GM04504 (cell line): ENCODE data around the gene SEMA4D.

Experiments
- DNase-seq: peaks from one replicate; pipeline ENCODE4 v3.0.0-alpha.2; 2012; ENCODE audit warnings: low read depth

The SEMA4D gene

DNA sequence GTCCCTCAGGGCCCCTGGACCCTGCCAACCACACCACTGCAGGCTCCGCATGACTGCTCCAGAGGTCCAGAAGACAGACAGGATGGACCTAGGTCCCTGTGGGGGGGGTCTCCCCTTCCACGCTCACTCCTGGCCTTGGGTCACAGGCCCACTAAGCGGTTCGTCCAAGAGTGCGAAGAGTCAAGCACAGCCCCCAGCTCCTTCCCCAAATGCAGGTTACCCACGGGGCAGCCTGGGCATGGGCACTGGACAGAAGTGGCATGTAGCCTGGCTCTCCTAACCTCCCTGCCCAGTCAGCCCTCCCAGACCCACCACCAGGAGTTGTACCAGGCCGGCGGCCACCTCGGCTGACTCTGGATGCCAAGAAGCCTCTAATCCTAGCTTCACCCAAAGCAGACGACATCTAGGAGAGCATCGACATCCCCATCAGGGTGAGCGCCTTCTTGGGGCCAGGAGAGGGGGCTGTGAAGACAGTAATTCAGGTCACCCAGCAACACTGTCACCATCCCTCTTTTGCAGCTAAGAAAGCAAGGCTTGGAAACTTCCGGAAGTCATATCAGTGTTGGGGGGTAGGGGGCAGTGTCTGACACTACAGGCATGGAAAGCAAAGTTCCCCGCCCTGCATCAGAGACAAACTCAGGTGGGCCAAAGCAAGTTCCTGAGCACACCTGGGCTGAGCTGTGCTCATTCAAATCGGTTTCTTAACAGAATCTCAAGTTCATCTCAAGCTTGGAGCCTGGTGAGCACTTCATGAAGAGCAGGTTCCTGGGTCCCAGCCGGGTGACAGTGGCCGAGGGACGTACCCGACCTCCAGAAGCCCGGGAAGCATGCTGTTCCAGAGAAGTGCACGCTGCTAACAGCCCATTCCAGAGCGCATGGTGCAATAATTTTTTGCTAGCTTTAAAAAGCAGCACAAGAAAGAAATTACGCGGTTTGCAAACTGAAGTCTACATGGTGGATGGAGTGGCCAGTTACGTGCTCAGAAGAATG lies 68.7 kb downstream of the SEMA4D start:
- DNase-seq: no peak

DNA sequence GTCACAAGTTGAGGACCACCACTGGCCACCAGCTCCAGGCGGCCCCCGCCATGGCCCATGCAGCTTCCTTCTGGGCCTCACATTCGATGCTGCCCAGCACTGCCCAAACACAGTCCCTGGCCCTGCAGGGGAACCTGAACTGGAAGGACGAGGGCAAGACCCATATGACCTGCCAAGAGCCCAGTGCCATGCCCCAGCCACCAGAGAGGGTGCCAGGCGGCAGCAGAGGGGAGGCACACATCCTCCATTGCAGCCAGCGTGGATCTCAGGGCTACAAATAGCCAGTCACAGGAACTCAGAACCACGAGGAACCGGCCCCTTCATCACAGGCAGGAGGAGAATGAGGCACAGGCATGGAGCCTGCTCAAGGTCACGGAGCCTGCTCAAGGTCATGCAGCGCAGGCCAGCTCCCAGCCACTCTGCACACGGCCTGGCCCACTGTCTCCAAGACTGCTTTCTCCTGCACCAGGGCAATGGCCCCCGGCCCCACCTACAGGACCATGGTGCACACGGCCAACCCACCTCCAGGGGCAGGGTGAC lies 69.6 kb downstream of the SEMA4D start:
- no peak for DNase-seq

DNA sequence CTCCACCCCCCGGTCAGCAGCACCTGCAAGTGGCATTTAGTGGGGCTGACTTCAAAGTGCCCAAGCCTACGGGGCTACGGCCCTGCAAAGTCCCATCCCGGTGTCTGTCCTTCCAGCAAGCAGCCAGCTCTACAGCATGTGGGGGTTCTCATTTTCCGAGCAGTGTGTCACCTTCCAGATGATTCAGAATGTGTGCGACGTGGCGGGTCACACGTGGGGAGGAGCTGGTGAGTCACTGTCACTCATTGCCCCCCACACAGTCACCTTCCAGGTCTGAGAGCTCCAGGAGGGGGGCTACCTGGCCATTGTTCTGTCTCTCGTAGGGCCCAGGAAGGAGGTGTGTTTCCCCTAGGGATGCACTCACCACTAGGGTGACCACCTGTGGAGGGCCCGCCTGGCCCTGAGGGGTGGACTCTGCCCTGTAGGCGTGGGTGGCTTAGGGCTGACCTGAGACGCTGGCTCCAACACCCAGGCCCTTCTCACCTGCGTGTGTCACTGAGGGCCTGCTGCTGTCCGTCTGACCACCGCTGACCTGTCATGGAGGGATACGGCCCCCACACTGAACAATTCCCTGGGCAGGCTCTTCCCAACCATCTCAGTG lies 70.2 kb downstream of the SEMA4D start:
- no peak for DNase-seq

- no peak for DNase-seq
Measured at GRCh38 chr9:89426384-89426961, 71.4 kb downstream of the SEMA4D start.

DNA sequence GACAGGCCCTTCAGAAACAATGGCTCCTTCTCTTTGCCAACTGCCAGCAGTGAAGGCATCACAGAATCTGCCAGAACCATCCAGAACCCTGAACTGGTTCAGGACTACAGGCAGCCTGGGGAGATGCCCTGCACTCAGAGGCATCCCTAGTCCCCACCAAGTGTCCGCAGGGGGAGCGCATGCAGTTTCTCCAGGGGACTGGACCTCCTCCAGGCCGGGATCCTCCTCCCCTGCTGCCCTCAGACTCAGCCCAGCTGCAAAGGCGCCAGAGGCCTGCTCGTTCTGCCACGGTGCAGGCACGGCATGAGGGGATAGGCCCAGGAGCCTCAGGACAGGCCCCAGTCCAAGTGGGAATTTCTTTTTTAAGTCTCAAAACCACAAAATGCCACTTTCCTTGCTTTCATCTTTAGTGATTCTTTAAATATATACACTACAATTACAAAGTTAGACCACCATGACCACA lies 72.0 kb downstream of the SEMA4D start:
- no peak for DNase-seq

GRCh38 chr9:89425024-89425805 lies 72.7 kb downstream of the SEMA4D start:
- no peak for DNase-seq

- DNase-seq: no peak
Measured at GRCh38 chr9:89422151-89422975, 75.5 kb downstream of the SEMA4D start.

- DNase-seq: no peak
Measured at GRCh38 chr9:89421595-89421994, 76.3 kb downstream of the SEMA4D start.

GRCh38 chr9:89420397-89421178 lies 77.3 kb downstream of the SEMA4D start:
- no peak for DNase-seq

DNA sequence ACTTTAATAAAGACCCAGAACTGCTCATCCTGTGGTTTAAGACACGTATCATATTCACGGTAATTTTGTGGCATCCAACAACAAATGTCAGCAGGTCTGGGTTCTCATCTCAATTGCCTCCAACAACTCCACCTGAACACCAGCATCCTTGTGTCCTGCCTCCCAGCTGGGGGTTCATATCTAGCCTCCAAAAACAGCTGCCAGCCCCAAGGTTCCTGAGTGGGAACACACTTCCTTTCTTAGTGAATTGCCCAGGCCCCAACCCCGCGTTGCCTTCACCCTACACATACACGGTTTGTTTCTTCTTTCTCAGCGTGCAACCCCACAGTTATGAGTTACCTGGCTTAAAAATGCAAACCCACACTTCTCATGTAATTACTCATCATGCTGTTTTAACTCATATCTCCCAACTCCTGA lies 77.9 kb downstream of the SEMA4D start:
- DNase-seq: no peak

- no peak for DNase-seq
Measured at GRCh38 chr9:89418882-89419640, 78.9 kb downstream of the SEMA4D start.

GRCh38 chr9:89418474-89418845 lies 79.5 kb downstream of the SEMA4D start:
- no peak for DNase-seq

DNA sequence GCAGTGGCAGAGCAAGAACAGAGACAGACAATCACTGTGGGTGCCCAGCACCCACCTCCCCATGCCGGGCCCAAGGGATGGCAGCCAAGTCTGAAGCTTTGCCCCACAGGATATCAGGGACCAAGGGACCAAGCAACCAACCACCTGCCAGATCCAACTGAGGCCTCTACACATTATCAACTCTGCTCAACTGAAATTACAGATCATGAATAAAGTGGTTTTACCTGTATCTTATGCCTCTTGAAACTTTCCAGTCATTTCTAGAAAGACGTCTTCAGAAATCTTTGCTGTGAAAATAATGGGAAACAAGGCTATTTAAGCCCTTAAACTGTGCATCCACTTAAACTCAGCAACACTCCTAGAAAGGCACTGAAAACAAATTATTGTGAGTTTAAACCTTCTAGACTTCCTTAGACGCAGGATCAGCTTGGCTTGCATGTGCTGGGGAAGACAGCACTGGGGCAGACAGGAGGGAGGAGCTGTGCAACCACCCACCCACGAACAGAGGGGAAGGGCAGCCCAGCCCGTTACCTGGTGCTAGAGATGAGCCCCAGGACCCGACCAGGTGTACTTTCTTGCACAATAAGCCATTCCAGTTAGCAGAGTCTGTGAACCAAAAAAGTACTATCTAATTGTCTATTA lies 80.0 kb downstream of the SEMA4D start:
- no peak for DNase-seq

DNA sequence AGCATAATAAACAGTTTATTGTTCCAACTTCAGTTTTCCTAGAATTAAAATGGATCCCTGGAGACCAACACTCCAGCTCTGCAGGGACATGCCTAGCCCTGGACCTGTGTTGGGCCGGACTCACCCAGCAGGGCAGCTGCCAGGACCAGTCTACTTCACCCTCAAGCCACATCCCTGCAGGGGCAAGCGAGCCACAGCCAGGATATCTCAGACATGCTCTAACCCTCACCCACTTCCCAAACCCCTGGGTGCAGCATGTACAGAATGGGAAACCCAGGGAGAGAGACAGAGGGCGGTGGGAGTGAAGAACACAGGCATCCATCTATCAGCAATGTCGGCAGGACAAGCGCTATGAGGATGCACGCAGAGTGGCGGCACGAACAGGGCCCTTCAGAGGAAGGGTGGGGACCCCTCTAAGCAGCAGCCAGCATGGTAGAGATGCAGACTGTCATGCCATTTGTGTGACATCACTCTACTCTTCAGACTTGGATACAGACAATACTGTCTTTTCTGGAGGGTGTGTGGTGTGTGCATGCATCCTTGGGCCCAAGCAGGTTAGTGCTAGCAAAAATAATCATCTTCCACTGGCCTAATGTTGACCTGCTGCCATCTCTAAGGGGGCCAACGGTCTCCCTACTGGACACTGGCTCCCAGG lies 83.1 kb downstream of the SEMA4D start:
- no peak for DNase-seq

GRCh38 chr9:89413963-89414638 lies 83.8 kb downstream of the SEMA4D start:
- no peak for DNase-seq

DNA sequence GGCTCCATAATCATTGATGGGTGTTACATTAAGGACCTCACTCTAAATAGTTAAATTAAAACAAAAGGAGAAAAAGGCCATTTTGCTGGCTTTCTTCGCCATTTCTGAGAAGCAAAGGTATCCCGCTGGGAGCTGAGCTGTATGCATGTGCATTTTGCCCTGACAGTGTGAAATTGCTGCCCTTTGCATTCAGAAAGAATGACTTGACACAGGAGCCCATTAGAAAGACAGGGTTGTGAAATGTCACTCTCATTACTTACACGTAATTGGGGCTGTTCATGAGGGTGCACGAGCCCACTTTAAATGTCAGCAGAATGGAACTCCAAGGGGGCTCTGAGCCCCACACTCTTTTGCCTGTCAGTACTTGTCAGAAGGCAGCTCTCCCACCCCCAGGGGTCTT lies 85.0 kb downstream of the SEMA4D start:
- no peak for DNase-seq

- DNase-seq: no peak
Measured at GRCh38 chr9:89412541-89412940, 85.4 kb downstream of the SEMA4D start.

GRCh38 chr9:89411759-89412158 lies 86.2 kb downstream of the SEMA4D start:
- DNase-seq: no peak
